Neural cell (in vitro differentiated cells): Measurements from ENCODE around the gene ORC3. TPM values are rescaled to one million over a fixed set of nuclear protein-coding genes. Genes with fewer than 3 reads are reported as not detected.

Experiments used
- H2AFZ ChIP-seq: fragments of 200-600, 300-800 bp; sonication (generic), shearing (Covaris generic); 2 replicates; pipeline ENCODE4 v1.6.0; 2014; ENCODE audit warnings: low read depth, mild to moderate bottlenecking, antibody characterized with exemption, low read length, moderate library complexity
- H3F3A ChIP-seq: fragments of 200-600 bp; shearing (Covaris generic); 2 replicates; pipeline ENCODE4 v1.6.1; 2016; ENCODE audit warnings: mild to moderate bottlenecking, moderate library complexity, mixed read lengths, antibody characterized with exemption, low read length; ENCODE audit not compliant: insufficient read depth, poor library complexity, severe bottlenecking
- H3K27ac ChIP-seq: fragments of 200-600, 300-800 bp; sonication (generic), shearing (Covaris generic); 2 replicates; pipeline ENCODE4 v1.5.1; 2014; ENCODE audit warnings: mild to moderate bottlenecking, low read length, moderate library complexity
- H3K27me3 ChIP-seq: fragments of 300-800, 200-600 bp; sonication (generic), shearing (Covaris generic); 2 replicates; pipeline ENCODE4 v1.6.0; 2014; ENCODE audit warnings: mild to moderate bottlenecking, low read depth, low read length, moderate library complexity; ENCODE audit not compliant: insufficient read depth
- H3K36me3 ChIP-seq: fragments of 300-800, 200-600 bp; sonication (generic), shearing (Covaris generic); 2 replicates; pipeline ENCODE4 v1.5.1; 2014; ENCODE audit warnings: mild to moderate bottlenecking, antibody characterized with exemption, low read length, moderate library complexity; ENCODE audit not compliant: insufficient read depth
- H3K4me2 ChIP-seq: fragments of 300-800, 200-600 bp; sonication (generic), shearing (Covaris generic); 2 replicates; pipeline ENCODE4 v1.6.0; 2014; ENCODE audit warnings: mild to moderate bottlenecking, low read length
- H3K4me3 ChIP-seq: fragments of 300-800, 200-600 bp; sonication (generic), shearing (Covaris generic); 2 replicates; pipeline ENCODE4 v1.5.1; 2014; ENCODE audit warnings: mild to moderate bottlenecking, low read length, moderate library complexity
- H3K79me2 ChIP-seq: fragments of 200-600 bp; shearing (Covaris generic); replicated peaks from 2 replicates; pipeline ENCODE4 v1.6.0; 2014; ENCODE audit warnings: mild to moderate bottlenecking, low read length, moderate library complexity; ENCODE audit not compliant: insufficient read depth
- H3K9ac ChIP-seq: fragments of 300-800, 200-600 bp; sonication (generic), shearing (Covaris generic); 2 replicates; pipeline ENCODE4 v1.6.1; 2016; ENCODE audit warnings: mild to moderate bottlenecking, low read length, mixed read lengths
- H3K9me2 ChIP-seq: fragments of 200-600 bp; shearing (Covaris generic); 2 replicates; pipeline ENCODE4 v1.6.1; 2016; ENCODE audit warnings: mild to moderate bottlenecking, low read length, mixed read lengths; ENCODE audit not compliant: insufficient read depth
- H3K9me3 ChIP-seq: fragments of 200-600, 300-800 bp; sonication (generic), shearing (Covaris generic); 2 replicates; pipeline ENCODE4 v1.6.1; 2016; ENCODE audit warnings: mild to moderate bottlenecking, mixed run types, low read length, moderate library complexity, mixed read lengths
- H4K20me1 ChIP-seq: fragments of 200-600 bp; shearing (Covaris generic); 2 replicates; pipeline ENCODE4 v1.6.1; 2016; ENCODE audit warnings: mild to moderate bottlenecking, mixed run types; ENCODE audit not compliant: insufficient read depth
- EP300 ChIP-seq: fragments of 450-650 bp; conservative IDR thresholded peaks from 2 replicates; pipeline ENCODE4 v1.6.1; 2014; ENCODE audit warnings: antibody characterized with exemption, mild to moderate bottlenecking, moderate library complexity; ENCODE audit not compliant: poor library complexity, severe bottlenecking
- EZH2 ChIP-seq: fragments of 200-600, 300-800 bp; shearing (Covaris generic), sonication (generic); IDR thresholded peaks from 2 replicates; pipeline ENCODE4 v1.6.1; 2014; ENCODE audit warnings: antibody characterized with exemption, low read length, borderline replicate concordance, mild to moderate bottlenecking; ENCODE audit not compliant: insufficient read depth, poor library complexity, severe bottlenecking
- MXI1 ChIP-seq: fragments of 450-650 bp; conservative IDR thresholded peaks from 2 replicates; pipeline ENCODE4 v1.6.1; 2014; ENCODE audit warnings: antibody characterized with exemption, mild to moderate bottlenecking; ENCODE audit not compliant: poor library complexity, severe bottlenecking
- POLR2AphosphoS5 ChIP-seq: IDR thresholded peaks from 2 replicates; pipeline ENCODE4 v1.6.1; 2012
- SMC3 ChIP-seq: fragments of 450-650 bp; conservative IDR thresholded peaks from 2 replicates; pipeline ENCODE4 v1.6.1; 2014; ENCODE audit warnings: antibody characterized with exemption, mild to moderate bottlenecking, moderate library complexity; ENCODE audit not compliant: poor library complexity
- TAF1 ChIP-seq: IDR thresholded peaks from 2 replicates; pipeline ENCODE4 v1.6.1; 2012; ENCODE audit warnings: low read depth
- polyA plus RNA-seq: library from polyadenylated mRNA; depleted of rRNA; stranded (reverse); fragments of >200 nt; gene quantifications from 2 replicates; pipeline ENCODE4 v1.2.3, GENCODE V29; 2014
- TF ChIP-seq, protein P1 (sequence below): IDR thresholded peaks from 2 replicates; pipeline ENCODE4 v1.6.1; 2012; ENCODE audit warnings: borderline replicate concordance
- TF ChIP-seq, protein P2 (sequence below): fragments of 450-650 bp; IDR thresholded peaks from 2 replicates; pipeline ENCODE4 v1.5.1; 2014; ENCODE audit warnings: antibody characterized with exemption, mild to moderate bottlenecking, moderate library complexity; ENCODE audit not compliant: poor library complexity, severe bottlenecking

ORC3 gene
- polyA plus RNA-seq, 1 donor from 2014 or later, result 43.7 TPM

GRCh38 chr6:87674290-87674689, 84.4 kb downstream of the ORC3 start:
- Histone ChIP-seq H2AFZ (no peak overlapping the region), H3K79me2 (peaks cover 3% of the 10 kb centered on the region), H3K9me3 (no peaks in the 10 kb centered on the region), H3K27ac (no peak overlapping the region), H3K27me3 (no peaks in the 10 kb centered on the region), H3K4me3 (no peak overlapping the region), H3F3A (no peaks in the 10 kb centered on the region), H3K9ac (no peak overlapping the region), H3K4me2 (no peak overlapping the region), H3K9me2 (no peaks in the 10 kb centered on the region), H4K20me1 (no peaks in the 10 kb centered on the region), H3K36me3 (peaks cover 9% of the 10 kb centered on the region)
- no peak for TF ChIP-seq SMC3
- TF ChIP-seq, protein P1, sequence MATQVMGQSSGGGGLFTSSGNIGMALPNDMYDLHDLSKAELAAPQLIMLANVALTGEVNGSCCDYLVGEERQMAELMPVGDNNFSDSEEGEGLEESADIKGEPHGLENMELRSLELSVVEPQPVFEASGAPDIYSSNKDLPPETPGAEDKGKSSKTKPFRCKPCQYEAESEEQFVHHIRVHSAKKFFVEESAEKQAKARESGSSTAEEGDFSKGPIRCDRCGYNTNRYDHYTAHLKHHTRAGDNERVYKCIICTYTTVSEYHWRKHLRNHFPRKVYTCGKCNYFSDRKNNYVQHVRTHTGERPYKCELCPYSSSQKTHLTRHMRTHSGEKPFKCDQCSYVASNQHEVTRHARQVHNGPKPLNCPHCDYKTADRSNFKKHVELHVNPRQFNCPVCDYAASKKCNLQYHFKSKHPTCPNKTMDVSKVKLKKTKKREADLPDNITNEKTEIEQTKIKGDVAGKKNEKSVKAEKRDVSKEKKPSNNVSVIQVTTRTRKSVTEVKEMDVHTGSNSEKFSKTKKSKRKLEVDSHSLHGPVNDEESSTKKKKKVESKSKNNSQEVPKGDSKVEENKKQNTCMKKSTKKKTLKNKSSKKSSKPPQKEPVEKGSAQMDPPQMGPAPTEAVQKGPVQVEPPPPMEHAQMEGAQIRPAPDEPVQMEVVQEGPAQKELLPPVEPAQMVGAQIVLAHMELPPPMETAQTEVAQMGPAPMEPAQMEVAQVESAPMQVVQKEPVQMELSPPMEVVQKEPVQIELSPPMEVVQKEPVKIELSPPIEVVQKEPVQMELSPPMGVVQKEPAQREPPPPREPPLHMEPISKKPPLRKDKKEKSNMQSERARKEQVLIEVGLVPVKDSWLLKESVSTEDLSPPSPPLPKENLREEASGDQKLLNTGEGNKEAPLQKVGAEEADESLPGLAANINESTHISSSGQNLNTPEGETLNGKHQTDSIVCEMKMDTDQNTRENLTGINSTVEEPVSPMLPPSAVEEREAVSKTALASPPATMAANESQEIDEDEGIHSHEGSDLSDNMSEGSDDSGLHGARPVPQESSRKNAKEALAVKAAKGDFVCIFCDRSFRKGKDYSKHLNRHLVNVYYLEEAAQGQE, result no peak
- no peak for TF ChIP-seq EP300
- TF ChIP-seq EZH2, result no peak
- TF ChIP-seq TAF1, result no peak
- TF ChIP-seq MXI1, result no peak

DNA sequence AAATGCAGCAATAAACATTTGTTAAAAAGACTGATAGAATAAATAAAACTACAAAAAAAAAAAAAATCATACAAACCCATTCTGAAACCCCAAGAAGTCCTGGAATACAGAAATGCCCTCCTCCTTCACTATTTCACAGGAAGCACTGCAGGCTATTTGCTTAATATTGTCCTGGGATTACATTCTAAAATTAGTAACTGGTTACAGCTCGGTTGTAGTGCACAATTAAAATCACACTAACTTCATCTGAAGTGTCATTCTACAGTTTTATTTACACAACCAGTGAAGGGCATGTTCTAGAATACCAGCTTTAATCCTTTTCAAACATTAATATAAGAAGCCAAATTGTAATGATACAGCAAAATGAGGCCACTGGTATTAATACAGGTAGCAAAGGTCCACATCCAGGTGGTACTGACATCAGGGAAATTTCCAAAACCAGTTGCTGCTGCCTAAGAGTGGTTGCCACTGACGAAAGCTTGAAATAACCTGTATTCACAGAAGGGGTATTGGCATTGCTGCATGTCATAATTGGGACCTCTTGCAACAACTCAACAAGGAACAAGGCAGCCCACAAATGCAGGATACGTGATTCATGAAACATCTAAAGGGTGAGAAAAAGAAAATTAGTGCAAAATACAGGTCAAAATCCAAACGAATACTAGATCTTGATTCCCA, 85.2 kb downstream of the ORC3 start:
- no peak overlapping the region for H2AFZ ChIP-seq
- H3K4me3 ChIP-seq, result no peak overlapping the region
- H3K9ac ChIP-seq, result no peak overlapping the region
- H3K4me2 ChIP-seq, result no peak overlapping the region
- no peaks in the 10 kb centered on the region for H3K27me3 ChIP-seq
- no peaks in the 10 kb centered on the region for H3K9me2 ChIP-seq
- H3K79me2 ChIP-seq, result peaks cover 3% of the 10 kb centered on the region
- no peaks in the 10 kb centered on the region for H3K9me3 ChIP-seq
- no peak for TF ChIP-seq EZH2
- H3F3A ChIP-seq, result no peaks in the 10 kb centered on the region
- no peaks in the 10 kb centered on the region for H4K20me1 ChIP-seq
- H3K27ac ChIP-seq, result no peak overlapping the region
- peaks cover 9% of the 10 kb centered on the region for H3K36me3 ChIP-seq

DNA sequence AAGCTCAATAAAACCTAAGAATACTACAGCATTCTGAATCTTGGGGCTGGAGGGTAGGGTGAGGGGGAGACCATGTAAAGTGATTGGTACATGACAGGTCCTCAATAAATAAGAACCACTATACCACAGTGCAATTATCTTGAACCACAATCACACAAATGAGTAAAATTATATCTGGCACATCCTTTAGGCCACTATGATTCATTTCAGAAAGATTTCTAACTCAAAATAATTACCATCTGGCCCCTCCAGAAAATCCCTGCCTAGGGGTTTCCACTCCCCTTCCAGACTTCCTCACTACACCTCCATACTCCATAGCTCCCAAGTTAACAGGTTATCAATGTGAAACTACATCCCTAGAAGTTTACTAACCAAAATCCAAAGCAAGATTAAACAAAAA, 92.4 kb downstream of the ORC3 start:
- no peak overlapping the region for H3K27ac ChIP-seq
- H3F3A ChIP-seq, result no peaks in the 10 kb centered on the region
- no peak overlapping the region for H3K4me3 ChIP-seq
- peaks cover 8% of the 10 kb centered on the region for H3K36me3 ChIP-seq
- peaks cover 64% of the 10 kb centered on the region for H3K79me2 ChIP-seq
- H3K9ac ChIP-seq, result no peak overlapping the region
- H3K27me3 ChIP-seq, result no peaks in the 10 kb centered on the region
- H3K9me3 ChIP-seq, result no peaks in the 10 kb centered on the region
- H3K4me2 ChIP-seq, result no peak overlapping the region
- peaks cover 8% of the 10 kb centered on the region for H4K20me1 ChIP-seq
- TF ChIP-seq, protein P1, result no peak
- TF ChIP-seq POLR2AphosphoS5 (no peak), TAF1 (no peak), EZH2 (no peak), SMC3 (no peak)
- TF ChIP-seq, protein P2, sequence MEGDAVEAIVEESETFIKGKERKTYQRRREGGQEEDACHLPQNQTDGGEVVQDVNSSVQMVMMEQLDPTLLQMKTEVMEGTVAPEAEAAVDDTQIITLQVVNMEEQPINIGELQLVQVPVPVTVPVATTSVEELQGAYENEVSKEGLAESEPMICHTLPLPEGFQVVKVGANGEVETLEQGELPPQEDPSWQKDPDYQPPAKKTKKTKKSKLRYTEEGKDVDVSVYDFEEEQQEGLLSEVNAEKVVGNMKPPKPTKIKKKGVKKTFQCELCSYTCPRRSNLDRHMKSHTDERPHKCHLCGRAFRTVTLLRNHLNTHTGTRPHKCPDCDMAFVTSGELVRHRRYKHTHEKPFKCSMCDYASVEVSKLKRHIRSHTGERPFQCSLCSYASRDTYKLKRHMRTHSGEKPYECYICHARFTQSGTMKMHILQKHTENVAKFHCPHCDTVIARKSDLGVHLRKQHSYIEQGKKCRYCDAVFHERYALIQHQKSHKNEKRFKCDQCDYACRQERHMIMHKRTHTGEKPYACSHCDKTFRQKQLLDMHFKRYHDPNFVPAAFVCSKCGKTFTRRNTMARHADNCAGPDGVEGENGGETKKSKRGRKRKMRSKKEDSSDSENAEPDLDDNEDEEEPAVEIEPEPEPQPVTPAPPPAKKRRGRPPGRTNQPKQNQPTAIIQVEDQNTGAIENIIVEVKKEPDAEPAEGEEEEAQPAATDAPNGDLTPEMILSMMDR, result no peak
- H2AFZ ChIP-seq, result no peak overlapping the region
- H3K9me2 ChIP-seq, result no peaks in the 10 kb centered on the region
